ENCODE results near the gene CCDC88C. TPM values are rescaled to one million over a fixed set of nuclear protein-coding genes. Genes with fewer than 3 reads are reported as not detected.

CCDC88C gene
- total RNA-seq, 6 experiments from 2014 or later = 0.09 to 0.61 (median 0.19) TPM; not detected in 3

- peaks cover 47% of the 10 kb centered on the region for H3K27me3 Mint-ChIP-seq (ENCODE audit: insufficient read depth)
- H3K4me1 Mint-ChIP-seq (ENCODE audit: low read depth) = no peaks in the 10 kb centered on the region
- H3K27ac Mint-ChIP-seq = no peak overlapping the region
- no peak for DNase-seq
- H3K36me3 Mint-ChIP-seq (ENCODE audit: low read depth) = no peaks in the 10 kb centered on the region
- H3K9me3 Mint-ChIP-seq = no peaks in the 10 kb centered on the region
- TF ChIP-seq, protein P1, sequence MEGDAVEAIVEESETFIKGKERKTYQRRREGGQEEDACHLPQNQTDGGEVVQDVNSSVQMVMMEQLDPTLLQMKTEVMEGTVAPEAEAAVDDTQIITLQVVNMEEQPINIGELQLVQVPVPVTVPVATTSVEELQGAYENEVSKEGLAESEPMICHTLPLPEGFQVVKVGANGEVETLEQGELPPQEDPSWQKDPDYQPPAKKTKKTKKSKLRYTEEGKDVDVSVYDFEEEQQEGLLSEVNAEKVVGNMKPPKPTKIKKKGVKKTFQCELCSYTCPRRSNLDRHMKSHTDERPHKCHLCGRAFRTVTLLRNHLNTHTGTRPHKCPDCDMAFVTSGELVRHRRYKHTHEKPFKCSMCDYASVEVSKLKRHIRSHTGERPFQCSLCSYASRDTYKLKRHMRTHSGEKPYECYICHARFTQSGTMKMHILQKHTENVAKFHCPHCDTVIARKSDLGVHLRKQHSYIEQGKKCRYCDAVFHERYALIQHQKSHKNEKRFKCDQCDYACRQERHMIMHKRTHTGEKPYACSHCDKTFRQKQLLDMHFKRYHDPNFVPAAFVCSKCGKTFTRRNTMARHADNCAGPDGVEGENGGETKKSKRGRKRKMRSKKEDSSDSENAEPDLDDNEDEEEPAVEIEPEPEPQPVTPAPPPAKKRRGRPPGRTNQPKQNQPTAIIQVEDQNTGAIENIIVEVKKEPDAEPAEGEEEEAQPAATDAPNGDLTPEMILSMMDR (IDR thresholded peaks at IDR 0.05) = no peak
- H3K4me3 Mint-ChIP-seq = no peak overlapping the region
Measured at GRCh38 chr14:91419451-91419850, 1.8 kb upstream of the CCDC88C start.

DNA sequence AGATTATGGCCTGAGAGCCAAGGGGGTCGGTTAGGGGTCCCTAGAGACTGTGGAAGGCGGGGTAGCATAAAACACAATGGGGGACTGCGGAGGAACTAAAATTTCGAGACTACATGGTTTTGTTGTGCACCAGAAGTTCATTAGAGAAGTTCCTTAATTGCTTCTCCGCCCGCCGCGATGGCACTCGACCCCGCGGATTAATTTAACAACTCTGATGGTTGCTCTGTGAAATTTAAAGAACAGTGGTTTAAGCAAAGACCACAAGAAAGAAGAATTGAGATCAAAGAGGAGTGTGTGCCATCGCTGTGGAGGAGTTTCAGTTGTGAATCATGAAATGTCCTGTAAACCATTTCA, 1.4 kb upstream of the CCDC88C start:
- no peaks in the 10 kb centered on the region for H3K36me3 Mint-ChIP-seq (ENCODE audit: low read depth)

GRCh38 chr14:91418387-91419043, 895 bp upstream of the CCDC88C start:
- Mint-ChIP-seq H3K27me3 (ENCODE audit: insufficient read depth) (peaks cover 47% of the 10 kb centered on the region), H3K36me3 (ENCODE audit: low read depth) (no peaks in the 10 kb centered on the region), H3K4me1 (ENCODE audit: low read depth) (no peaks in the 10 kb centered on the region), H3K4me3 (peak overlapping the region; percentile 43; the same call in 1 of the 2 replicates), H3K9me3 (no peaks in the 10 kb centered on the region), H3K27ac (no peak overlapping the region)
- peak; percentile 7 for DNase-seq
- TF ChIP-seq, protein P1 (IDR thresholded peaks at IDR 0.05) = peak; percentile 98

More for the DNA sequence above, 1.4 kb upstream of the CCDC88C start:
- no peaks in the 10 kb centered on the region for H3K9me3 Mint-ChIP-seq
- no peak for DNase-seq
- no peaks in the 10 kb centered on the region for H3K4me1 Mint-ChIP-seq (ENCODE audit: low read depth)
- TF ChIP-seq, protein P1 (IDR thresholded peaks at IDR 0.05) = peak; percentile 76
- H3K27ac Mint-ChIP-seq = no peak overlapping the region
- peaks cover 47% of the 10 kb centered on the region for H3K27me3 Mint-ChIP-seq (ENCODE audit: insufficient read depth)
- H3K4me3 Mint-ChIP-seq = no peak overlapping the region

GRCh38 chr14:91417983-91418386, 365 bp upstream of the CCDC88C start:
- Mint-ChIP-seq H3K27ac (no peak overlapping the region), H3K36me3 (ENCODE audit: low read depth) (no peaks in the 10 kb centered on the region), H3K27me3 (ENCODE audit: insufficient read depth) (peaks cover 47% of the 10 kb centered on the region), H3K4me3 (no peak overlapping the region; the same call in 1 of the 2 replicates), H3K9me3 (no peaks in the 10 kb centered on the region), H3K4me1 (ENCODE audit: low read depth) (no peaks in the 10 kb centered on the region)
- TF ChIP-seq, protein P1 (IDR thresholded peaks at IDR 0.05) = no peak
- DNase-seq = no peak

GRCh38 chr14:91416744-91417119, 888 bp downstream of the CCDC88C start:
- no peaks in the 10 kb centered on the region for H3K9me3 Mint-ChIP-seq
- no peaks in the 10 kb centered on the region for H3K36me3 Mint-ChIP-seq (ENCODE audit: low read depth)
- no peak overlapping the region for H3K4me3 Mint-ChIP-seq
- DNase-seq = no peak
- H3K27me3 Mint-ChIP-seq (ENCODE audit: insufficient read depth) = peaks cover 53% of the 10 kb centered on the region
- H3K27ac Mint-ChIP-seq = no peak overlapping the region
- TF ChIP-seq, protein P1 (IDR thresholded peaks at IDR 0.05) = no peak
- no peaks in the 10 kb centered on the region for H3K4me1 Mint-ChIP-seq (ENCODE audit: low read depth)

Data from HFFc6 (cell line).